GM19023 (cell line): ENCODE results near the gene CST3.

Source experiments
- ATAC-seq: cut with Tn5 transposase; IDR thresholded peaks from one replicate; pipeline ENCODE4 v1.9.1; 2021; ENCODE audit warnings: mild to moderate bottlenecking, moderate library complexity; ENCODE audit not compliant: unreplicated experiment

CST3 gene

DNA sequence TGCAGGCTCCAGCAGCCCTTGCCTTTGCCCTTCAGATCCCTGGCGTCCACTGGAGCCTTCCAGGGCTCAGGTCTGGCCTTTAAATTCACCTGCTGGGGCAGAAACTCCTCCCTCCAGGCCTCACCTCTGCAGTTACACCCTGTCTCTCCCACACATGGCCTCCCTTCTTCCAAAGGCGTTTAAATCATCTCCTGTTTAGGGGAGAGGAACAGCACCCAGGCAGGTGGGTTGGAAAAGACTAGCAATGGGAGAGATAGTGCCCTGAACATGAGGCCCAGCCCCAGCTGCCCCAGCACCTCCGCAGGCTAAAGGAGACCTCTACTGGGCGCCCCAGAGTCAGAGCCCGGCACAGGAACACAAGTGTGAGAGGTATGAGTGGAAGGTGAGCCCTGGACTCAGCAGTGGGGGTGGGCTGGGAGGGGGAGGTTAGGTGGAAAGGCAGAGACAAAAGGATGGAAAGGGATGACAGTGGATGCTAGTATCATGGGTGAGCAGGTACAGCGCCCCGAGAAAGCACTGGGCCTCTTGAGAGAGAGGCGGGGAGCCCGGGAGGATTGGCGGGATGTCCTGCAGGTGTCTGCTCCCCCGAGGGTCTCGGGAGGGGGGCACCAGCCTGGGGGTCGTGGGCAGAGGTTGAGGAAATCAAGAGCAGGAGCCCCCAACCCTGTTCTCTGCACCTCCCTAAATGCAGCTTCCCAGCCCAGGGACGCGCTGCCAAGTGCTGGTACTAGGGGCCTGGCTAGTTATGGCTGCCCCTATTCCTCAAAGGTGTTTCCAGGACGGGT, 31.7 kb downstream of the CST3 start, which contains the start of gene CST9:
CST9 (minus strand) TSS at position 51 of the 785 bp plus-strand sequence. CDS start 53 bp downstream, outside the sequence.
- no peak for ATAC-seq

GRCh38 chr20:23604306-23604705, 33.4 kb downstream of the CST3 start:
- ATAC-seq = no peak

DNA sequence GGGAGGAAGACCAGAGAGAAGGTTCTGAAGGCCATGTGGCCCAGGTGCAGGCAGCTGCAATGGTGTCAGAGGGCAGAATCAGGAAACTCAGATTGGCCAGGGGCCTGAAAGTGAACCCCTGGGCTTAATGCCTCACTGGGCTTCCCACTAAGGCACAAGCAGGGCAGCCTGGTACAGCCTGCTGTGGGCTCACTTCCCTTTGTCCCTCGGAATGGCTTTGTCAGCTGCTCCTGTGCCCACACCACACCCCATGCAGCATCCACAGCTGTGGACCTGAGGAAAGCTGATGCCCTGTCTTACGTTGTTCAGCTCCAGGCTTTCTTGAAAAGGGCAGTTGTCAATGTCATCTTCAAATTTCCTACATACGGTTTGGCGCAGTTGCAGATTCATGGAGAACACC, 34.4 kb downstream of the CST3 start:
- no peak for ATAC-seq

DNA sequence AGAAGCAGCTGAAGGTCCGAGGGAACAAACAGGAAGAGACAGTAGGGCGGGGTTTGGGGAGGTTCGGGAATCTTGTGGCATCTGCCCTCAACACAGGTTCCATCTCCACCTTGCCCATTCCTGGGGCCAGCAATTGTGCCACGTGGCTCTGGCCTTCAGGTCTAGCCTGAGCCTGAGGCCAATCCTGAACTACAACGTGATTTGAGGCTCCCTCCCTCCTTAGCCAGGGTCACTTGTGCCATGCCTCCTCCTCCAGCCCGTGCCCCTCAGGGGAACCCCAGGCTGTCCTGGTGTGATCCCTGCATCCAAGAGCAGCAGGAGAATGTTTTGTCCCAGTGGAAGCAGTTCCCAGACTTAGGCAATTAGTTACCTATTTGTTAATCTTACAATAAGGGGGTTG, 35.1 kb downstream of the CST3 start:
- ATAC-seq = no peak

DNA sequence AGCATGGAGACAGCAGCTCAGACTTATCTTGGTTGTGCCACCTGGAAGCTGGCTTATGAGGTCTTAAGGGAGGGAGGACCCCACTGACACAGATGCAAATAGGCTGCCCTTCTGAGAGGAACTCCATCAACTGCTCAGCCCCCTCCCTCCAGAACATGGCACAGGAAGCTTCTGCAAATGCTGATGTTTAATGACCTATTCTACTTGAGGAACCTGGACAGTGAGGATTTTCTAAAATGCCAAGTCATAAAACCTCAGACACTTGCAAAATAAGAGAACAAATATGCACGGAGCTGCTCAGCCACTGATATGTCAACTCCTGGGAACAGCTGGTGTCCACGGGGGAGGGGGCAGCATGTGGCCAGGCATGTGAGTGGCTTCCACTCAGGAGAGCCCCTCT, 35.5 kb downstream of the CST3 start:
- no peak for ATAC-seq

DNA sequence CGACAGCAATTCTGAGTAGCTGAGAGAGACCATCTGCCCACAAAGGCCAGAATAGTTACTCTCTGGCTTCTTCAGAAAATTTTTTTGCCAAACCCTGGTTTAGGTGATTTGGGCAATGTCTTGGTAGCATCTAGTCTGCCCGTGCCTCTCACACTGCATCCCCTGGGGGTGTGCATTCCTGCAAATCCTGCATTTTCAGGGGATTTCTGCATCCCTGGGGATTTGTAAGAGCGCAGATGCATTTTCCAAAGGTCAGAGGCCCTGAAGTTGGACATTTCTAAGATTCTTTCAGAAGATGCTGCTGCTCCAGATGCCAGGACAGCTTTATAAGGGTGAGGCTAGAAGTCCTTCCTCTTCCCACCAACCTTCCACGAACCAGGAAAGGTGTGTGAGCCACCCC, 36.0 kb downstream of the CST3 start:
- no peak for ATAC-seq

GRCh38 chr20:23598481-23598880, 39.3 kb downstream of the CST3 start:
- ATAC-seq = no peak

- no peak for ATAC-seq
These were observed 41.0 kb downstream of the CST3 start for GRCh38 chr20:23596579-23597250.

DNA sequence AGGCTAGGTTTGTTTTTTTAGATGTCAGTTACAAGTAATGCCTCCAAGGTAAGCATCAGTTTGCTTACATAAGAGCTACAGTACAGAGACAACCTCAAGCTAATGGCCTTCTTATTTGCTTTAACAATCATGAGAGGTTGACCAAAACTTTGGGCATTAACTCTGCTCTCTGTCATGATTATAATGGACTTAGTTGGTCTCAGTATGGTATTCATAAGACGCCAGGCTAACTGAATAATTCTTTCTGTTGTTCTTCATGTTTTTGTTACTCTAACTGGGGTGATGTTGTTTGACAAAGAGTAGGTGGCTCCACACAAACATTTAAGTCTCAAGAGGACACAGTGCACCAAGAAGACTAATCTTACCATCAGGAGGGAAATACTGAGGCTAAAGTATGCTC, 41.8 kb downstream of the CST3 start:
- no peak for ATAC-seq

DNA sequence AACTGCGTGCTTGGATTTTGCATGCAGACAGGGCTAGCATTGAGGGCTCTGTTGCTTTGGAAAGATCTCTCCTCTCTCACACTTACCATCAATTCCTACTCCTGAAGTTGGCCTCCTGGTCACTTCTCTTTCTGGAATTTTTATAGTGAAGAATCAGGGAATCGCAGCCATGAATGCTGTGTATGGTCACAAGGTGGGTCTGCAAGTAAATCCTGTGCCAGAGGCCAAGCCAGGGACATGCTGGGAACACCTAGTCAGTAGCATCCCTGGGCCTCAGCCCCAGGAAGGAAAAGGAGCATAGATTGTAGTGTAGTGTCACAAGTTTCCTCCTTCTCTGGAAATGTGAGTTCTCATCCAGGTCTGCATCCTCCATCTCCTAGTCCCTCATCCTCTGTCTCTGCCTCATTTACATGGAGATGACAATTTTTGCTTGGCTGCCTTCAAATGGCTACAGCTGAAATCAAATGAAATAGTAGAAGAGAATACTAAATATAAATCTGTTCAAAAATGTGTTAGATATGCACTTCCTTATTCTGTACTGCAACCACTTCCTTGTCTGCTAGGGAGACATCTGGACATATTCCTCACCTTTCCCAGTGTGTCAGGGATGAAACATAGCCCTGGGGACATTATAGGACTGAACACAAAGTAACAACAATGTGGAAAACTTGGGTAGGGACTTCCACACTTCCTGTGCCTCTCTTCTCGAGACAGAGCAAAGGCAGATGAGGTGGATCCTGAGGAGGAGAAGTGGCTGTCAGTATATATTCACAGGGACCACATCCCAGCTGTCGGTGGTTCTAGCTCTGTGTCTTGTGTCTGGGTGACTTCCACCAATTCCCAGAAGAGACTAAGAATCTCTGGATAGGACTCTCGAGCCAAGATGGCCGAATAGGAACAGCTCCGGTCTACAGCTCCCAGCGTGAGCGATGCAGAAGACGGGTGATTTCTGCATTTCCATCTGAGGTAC, 49.0 kb downstream of the CST3 start:
- no peak for ATAC-seq

GRCh38 chr20:23587631-23588030, 50.1 kb downstream of the CST3 start:
- ATAC-seq = no peak

DNA sequence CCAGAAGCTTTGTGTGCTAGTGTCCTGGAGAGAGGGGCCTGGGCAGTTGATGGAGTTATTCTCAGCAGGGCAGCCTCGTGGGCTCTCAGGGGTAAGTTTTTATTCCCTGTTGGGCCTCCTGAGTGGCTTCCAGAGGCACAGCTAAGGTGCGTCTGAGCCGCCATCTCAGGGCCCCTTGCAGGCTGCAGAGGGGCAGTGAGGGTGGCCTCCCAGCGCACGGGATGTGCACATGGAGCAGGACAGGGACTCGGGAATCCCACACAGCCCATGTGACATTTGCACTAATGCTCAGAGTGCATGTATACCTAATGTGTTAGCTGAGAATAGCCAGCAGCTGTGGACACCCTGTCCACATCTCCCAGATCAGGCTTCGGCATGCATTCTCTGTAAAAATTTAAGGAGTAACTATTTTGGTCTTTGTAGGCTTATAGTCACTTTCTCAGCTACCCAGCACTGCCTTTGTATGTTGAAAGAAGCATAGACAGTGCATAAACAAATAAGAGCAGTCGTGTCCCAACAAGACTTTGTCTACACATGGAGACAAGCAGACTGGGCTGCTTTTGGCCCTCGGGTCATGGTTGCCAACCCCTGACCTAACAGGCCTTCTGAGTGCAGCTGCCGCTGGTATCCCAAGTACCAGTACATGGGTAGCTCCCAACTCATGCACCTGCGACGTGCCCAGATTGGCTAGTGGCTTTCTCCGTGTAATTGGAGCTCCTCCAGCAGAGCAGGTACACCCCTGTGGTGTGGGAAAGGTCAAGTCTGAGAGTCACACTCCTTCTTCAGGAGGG, 50.8 kb downstream of the CST3 start:
- no peak for ATAC-seq

DNA sequence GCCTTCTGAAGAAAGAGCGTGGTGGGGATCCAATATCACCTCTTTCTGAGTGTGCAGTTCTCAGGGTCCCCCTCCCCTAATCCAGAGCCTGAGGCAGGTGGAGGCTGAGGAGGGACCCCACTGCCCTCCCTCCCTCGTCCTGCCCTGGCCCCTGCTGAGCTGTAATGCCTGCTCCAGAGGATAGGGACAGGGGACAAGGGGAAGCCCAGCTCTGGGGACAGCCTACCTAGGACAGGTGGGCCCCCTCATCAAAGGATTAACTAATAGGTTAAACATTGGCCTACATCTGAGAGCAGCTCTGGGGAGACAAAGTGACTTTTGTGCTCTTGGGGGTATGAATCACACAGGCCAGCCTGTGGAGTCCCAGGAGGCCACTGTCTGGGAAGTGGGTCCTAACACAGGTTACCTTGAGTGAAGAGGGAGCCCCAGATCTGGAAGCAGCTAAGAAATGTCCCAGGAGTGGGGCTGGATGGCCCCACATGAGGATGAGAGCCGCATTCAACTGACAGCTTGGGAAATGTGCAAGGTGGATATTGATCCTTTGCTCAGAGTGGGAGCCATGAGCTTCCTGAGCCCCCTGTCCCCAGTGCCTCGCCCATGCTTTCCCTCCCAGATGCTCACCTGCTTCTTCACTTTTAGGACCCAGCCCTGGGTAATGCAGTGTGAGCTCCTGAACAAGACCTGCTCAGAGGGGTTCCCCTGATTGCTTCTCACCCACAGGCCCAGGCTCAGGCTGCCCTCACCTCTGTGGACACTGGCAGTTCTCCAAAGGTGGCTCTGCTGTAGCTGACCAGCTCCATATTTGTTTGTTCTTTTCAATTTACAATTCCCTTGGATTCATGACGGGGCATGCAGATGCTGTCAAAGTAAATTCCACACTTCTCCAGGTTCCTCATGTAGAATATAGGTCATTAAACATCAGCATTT, 51.7 kb downstream of the CST3 start:
- no peak for ATAC-seq

GRCh38 chr20:23585449-23585807, 52.3 kb downstream of the CST3 start:
- no peak for ATAC-seq

DNA sequence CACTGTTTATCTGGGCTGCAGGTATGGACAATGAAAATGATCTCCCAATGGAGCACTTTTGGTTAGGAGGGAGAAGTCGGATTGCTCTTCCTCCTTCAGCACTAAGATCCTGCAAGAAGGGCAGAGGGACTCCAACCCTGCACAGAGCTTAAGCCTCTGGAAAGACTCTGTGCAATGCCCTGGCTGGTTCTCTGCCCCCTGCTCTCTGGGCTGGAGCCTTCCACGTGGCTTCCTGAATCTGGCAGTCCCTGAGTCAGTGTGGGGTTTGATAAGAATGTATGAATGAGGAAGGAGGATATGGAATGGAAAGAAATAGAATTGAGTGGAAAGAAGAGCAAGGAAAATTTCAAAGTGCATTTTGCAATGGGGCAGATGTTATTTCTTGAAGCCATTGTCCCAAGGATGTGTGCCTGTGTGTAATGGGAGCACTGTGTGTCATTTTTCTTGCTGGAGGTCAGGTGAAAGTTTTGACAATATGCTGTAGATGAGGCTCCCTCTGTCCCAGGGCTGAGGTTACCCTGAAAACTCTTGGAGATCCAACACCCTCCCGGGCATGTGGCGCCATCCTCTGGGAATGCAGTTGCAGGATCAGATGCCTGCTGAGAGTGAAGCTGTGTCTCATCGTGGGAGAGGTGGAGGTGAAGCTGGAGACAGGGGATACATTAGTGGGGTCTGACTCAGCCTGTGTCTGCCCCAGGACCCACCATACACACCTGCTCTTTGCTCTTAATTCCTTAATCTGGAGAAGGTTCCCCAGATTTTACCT, 53.1 kb downstream of the CST3 start:
- no peak for ATAC-seq
